DLD1 (cell line): ENCODE data around the gene PCGF2.

Source experiments
- in situ Hi-C: cut with HindIII; loops from 2 replicates; pipeline ENCODE4 v1.10.0; 2017; ENCODE audit warnings: low sequenced_read_pairs

PCGF2 gene

GRCh38 chr17:38704606-38705522, 43.3 kb downstream of the PCGF2 start, which contains the start of gene MLLT6:
TSS of gene MLLT6 (plus strand) at chr17:38705273. CDS start at chr17:38705633, 360 bp downstream.
- in situ Hi-C loops, result no loop called here

GRCh38 chr17:38703742-38704605, 44.2 kb downstream of the PCGF2 start:
- in situ Hi-C loops, result no loop called here

GRCh38 chr17:38702916-38703741, 45.0 kb downstream of the PCGF2 start:
- in situ Hi-C loops, result no loop called here

GRCh38 chr17:38702166-38702915, 45.8 kb downstream of the PCGF2 start:
- in situ Hi-C loops, result no loop called here

GRCh38 chr17:38701504-38702165, 46.5 kb downstream of the PCGF2 start:
- in situ Hi-C loops, result no loop called here

GRCh38 chr17:38698760-38699159, 49.4 kb downstream of the PCGF2 start:
- in situ Hi-C loops, result no loop called here

- in situ Hi-C loops, result no loop called here
Observed at GRCh38 chr17:38697061-38697820, 50.9 kb downstream of the PCGF2 start.

GRCh38 chr17:38693700-38694329, 54.3 kb downstream of the PCGF2 start:
- in situ Hi-C loops, result no loop called here

GRCh38 chr17:38691154-38691553, 57.0 kb downstream of the PCGF2 start:
- in situ Hi-C loops, result no loop called here

- in situ Hi-C loops, result no loop called here
Observed at GRCh38 chr17:38690386-38690785, 57.8 kb downstream of the PCGF2 start.

- in situ Hi-C loops, result no loop called here
Observed at GRCh38 chr17:38687286-38687685, 60.9 kb downstream of the PCGF2 start.

- in situ Hi-C loops, result no loop called here
Observed at GRCh38 chr17:38685491-38685890, 62.6 kb downstream of the PCGF2 start.
